Heart left ventricle (tissue), 16 donors: Measurements from ENCODE around the gene SNTA1. TPM values are rescaled to one million over a fixed set of nuclear protein-coding genes. Genes with fewer than 3 reads are reported as not detected.

Experiments used
- ATAC-seq, 4 donors: fragments of 200-7000 bp; cut with Tn5 transposase; one replicate each; pipeline ENCODE4 v1.9.1; 2020 to 2022; ENCODE audit warnings: moderate library complexity in 4 of 4, mild to moderate bottlenecking in 3 of 4, moderate number of reproducible peaks in 1 of 4
- DNase-seq, 5 donors: peaks; one replicate each; pipeline ENCODE4 v3.0.0-alpha.2; 2020
- H3K27ac ChIP-seq, 12 donors: fragments of 200-600 bp; sonication (generic) in 4 of 12; one replicate each; pipeline versions ENCODE4 v1.5.0 to v1.8.0; 2016 to 2022; ENCODE audit warnings: mild to moderate bottlenecking in 2 of 12
- H3K27me3 ChIP-seq, 9 donors: fragments of 200-600 bp; sonication (generic) in 2 of 9; one replicate each; pipeline versions ENCODE4 v1.5.1 to v1.8.0; 2016 to 2022; ENCODE audit warnings: mild to moderate bottlenecking in 3 of 9
- H3K36me3 ChIP-seq, 9 donors: fragments of 200-600 bp; sonication (generic) in 2 of 9; one replicate each; pipeline versions ENCODE4 v1.5.0 to v1.8.0; 2018 to 2022; ENCODE audit warnings: mild to moderate bottlenecking in 2 of 9
- H3K4me1 ChIP-seq, 12 donors: fragments of 200-600 bp; sonication (generic) in 4 of 12; one replicate each; pipeline versions ENCODE4 v1.5.0 to v1.8.0; 2016 to 2022; ENCODE audit warnings: mild to moderate bottlenecking in 3 of 12
- H3K4me3 ChIP-seq, 12 donors: fragments of 200-600 bp; sonication (generic) in 4 of 12; one replicate each; pipeline versions ENCODE4 v1.5.0 to v1.8.0; 2017 to 2022; ENCODE audit warnings: mild to moderate bottlenecking in 9 of 12, moderate library complexity in 4 of 12
- H3K9me3 ChIP-seq, 12 donors: fragments of 200-600 bp; sonication (generic) in 4 of 12; one replicate each; pipeline versions ENCODE4 v1.5.0 to v1.8.0; 2016 to 2022; ENCODE audit warnings: mild to moderate bottlenecking in 1 of 12
- POLR2A ChIP-seq, 2 donors: fragments of 450-650 bp; IDR thresholded peaks; one replicate each; pipeline ENCODE4 v1.6.1; 2017; ENCODE audit warnings: antibody characterized with exemption in 2 of 2, mild to moderate bottlenecking in 2 of 2, moderate library complexity in 2 of 2
- WGBS, 4 donors: extraction: QIAGEN DNeasy Blood & Tissue Kit in 2 of 4; methylation state at CpG; one replicate each; pipeline versions ENCODE4 v1.1.5 to v1.1.7; 2013 to 2018; 5-methylcytosine and 5-hydroxymethylcytosine counted together
- intact Hi-C, 10 donors: fragments of 100-400 bp; cut with DNase I; formaldehyde crosslinking; loops; one replicate each; pipeline versions ENCODE4 v1.11.1 to v1.14.2; 2022
- polyA plus RNA-seq, 2 donors: library from polyadenylated mRNA; stranded (reverse); fragments of 200-250 nt; gene quantifications; one replicate each; pipeline ENCODE4 v1.2.3, GENCODE V29; 2013
- total RNA-seq, 9 donors: library from RNA; depleted of rRNA in 2 of 9; stranded (reverse); fragments of >200 nt in 2 of 9; fragmentation: NEBNext Ultra II Directional in 3 of 9; extraction: Animal tissue kit (Norgen Biotek cat#: 25700) in 3 of 9; gene quantifications; one replicate each; pipeline versions ENCODE4 v1.1.0 to v1.2.4, GENCODE V29; 2016 to 2023
- TF ChIP-seq, protein P1 (sequence below), 12 donors: fragments of 200-600 bp; sonication (generic) in 4 of 12; IDR thresholded peaks; one replicate each; pipeline versions ENCODE4 v1.5.0 to v1.8.0; 2018 to 2022; ENCODE audit warnings: antibody characterized with exemption in 12 of 12, mild to moderate bottlenecking in 5 of 12
- donor health status: ischemic (EF 13 %, LVEDD 7.1; RV severe dilation, severe dysfunction).
- donor health status: healthy with polysubstance abuse.
- donor health status: DM: no; HTN: yes; CAD: no.
- donor health status: DM: no; HTN: no; CAD: no.
- donor health status: ischemic (EF 25% LVEDD 6.9; RV normal size, moderate dysfunction).
- donor health status: ischemic (EF 25% LVEDD 5.7; RV mildly dilated, moderate dysfunction).
- donor health status: healthy.
- donor health status: DM: yes; HTN: yes; CAD: no.
- donor health status: ischemic (EF 35%, LVEDD 5.7; RV mildly dilated, moderate dysfunction).
- donor health status: nonischemic (EF 11% LVEDD 7.7; RV severe dilation, severe dysfunction).
- donor health status: DM: yes; HTN: yes; CAD: no.
- donor health status: PGD.
- donor health status: ischemic (EF 29% LVEDD 5.4; RV normal size, mild dysfunction).
- donor health status: nonischemic (EF 23%, LVEDD 6.1; RV moderate dilation, normal function).

Gene SNTA1
- total and polyA plus RNA-seq, 11 donors, result 91.0 to 318 (median 166) TPM

DNA sequence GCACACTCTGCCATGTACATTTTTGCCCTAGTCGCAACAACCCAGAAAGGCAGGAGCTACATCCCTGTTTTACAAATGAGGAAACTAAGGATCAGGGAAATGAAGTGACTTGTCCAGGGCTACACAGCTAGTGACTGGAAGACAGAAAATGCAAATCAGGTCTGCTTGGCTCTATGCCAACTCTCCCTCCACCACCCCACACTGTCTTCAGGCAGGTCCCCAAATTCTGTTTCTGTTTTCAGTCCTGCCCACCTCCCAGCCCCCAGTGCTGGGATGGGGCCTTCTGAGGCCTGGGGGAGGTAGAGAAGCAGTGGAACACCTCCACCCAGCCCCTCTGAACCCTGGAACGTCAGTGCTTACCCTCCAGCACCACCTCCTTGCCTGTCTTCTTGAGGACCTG is 5.1 kb downstream of the SNTA1 start:
- TF ChIP-seq, protein P1, sequence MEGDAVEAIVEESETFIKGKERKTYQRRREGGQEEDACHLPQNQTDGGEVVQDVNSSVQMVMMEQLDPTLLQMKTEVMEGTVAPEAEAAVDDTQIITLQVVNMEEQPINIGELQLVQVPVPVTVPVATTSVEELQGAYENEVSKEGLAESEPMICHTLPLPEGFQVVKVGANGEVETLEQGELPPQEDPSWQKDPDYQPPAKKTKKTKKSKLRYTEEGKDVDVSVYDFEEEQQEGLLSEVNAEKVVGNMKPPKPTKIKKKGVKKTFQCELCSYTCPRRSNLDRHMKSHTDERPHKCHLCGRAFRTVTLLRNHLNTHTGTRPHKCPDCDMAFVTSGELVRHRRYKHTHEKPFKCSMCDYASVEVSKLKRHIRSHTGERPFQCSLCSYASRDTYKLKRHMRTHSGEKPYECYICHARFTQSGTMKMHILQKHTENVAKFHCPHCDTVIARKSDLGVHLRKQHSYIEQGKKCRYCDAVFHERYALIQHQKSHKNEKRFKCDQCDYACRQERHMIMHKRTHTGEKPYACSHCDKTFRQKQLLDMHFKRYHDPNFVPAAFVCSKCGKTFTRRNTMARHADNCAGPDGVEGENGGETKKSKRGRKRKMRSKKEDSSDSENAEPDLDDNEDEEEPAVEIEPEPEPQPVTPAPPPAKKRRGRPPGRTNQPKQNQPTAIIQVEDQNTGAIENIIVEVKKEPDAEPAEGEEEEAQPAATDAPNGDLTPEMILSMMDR (IDR thresholded peaks at IDR 0.05), result no peak
- no peak for TF ChIP-seq POLR2A (IDR thresholded peaks at IDR 0.05)
- ATAC-seq (no peak), DNase-seq (no peak)
- Histone ChIP-seq H3K27ac (peak overlapping the region in 11 of 12 donors; percentile 0 to 92 (median 74)), H3K9me3 (no peaks in the 10 kb centered on the region), H3K4me3 (no peak overlapping the region), H3K27me3 (no peaks in the 10 kb centered on the region), H3K4me1 (peaks cover 2 to 82% (median 31%) of the 10 kb centered on the region in 12 donors), H3K36me3 (peaks cover 0 to 34% (median 6%) of the 10 kb centered on the region in 9 donors)
- WGBS, 4 donors, result 48 to 81% (median 64%) methylated on average over 2 of the region's 2 CpGs
- intact Hi-C loops, result no loop called here

DNA sequence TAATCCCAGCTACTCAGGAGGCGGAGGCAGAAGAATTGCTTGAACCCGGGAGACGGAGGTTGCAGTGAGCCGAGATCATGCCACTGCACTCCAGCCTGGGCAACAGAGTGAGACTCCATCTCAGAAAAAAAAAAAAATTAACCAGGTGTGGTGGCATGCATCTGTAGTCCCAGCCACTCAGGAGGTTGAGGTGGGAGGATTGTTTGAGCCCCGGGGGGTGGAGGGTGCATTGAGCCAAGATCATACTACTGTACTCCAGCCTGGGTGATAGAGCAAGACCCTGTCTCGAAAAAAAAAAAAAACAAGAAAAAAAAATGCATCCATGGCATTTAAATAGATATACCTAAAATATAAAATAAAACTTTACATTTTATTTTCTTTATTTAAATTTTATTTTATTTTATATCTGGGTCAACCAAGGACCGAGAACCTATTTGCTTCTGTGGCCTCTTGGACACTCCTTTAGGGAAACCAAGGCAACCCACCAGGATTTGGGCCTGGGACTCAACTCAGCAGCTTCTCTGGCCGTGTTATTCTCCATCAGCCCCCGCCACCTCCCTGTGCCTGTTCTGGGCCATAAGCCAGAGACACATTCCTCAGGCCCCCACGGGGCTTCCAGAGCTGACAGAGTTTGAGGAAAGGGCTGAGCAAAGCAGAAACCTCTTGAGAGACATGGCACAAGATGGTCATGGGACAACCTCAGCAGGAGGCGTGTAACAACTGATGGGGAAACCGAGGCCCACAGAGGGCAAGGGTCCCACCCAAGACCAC is 6.2 kb downstream of the SNTA1 start:
- Histone ChIP-seq H3K36me3 (peaks cover 0 to 34% (median 6%) of the 10 kb centered on the region in 9 donors), H3K27ac (peak overlapping the region; percentile 0 to 92 (median 72)), H3K4me3 (no peak overlapping the region), H3K27me3 (no peaks in the 10 kb centered on the region), H3K9me3 (no peaks in the 10 kb centered on the region), H3K4me1 (peaks cover 2 to 88% (median 34%) of the 10 kb centered on the region in 12 donors)
- ATAC-seq (peak; percentile 31 to 67 (median 52)), DNase-seq (peak; percentile 73 to 81 (median 77))
- intact Hi-C loops, result no loop called here
- TF ChIP-seq, protein P1 (IDR thresholded peaks at IDR 0.05), result no peak
- no peak for TF ChIP-seq POLR2A (IDR thresholded peaks at IDR 0.05)
- WGBS, 4 donors, result 41 to 47% (median 43%) methylated on average over 12 of the region's 12 CpGs

DNA sequence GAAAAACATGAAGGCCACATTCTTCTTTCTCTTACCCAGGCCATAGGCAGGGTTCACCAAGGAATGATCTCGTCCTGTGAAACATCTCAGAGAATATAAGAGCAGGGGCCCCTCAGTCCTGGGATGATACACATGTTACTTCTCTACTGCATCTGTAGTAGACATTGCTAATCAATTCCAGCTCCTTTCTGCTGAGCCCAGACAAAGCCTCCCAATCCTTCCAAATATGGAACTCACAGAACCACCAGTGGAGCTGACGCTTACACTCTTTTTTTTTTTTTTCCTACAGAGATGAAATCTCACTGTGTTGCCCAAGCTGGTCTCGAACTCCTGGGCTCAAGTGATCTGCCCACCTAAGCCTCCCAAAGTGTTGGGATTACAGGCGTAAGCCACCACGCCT is 9.1 kb downstream of the SNTA1 start:
- Histone ChIP-seq H3K27ac (peak overlapping the region; percentile 70 to 92 (median 83)), H3K27me3 (no peaks in the 10 kb centered on the region), H3K4me3 (no peak overlapping the region), H3K9me3 (no peaks in the 10 kb centered on the region), H3K36me3 (peaks cover 0 to 34% (median 6%) of the 10 kb centered on the region in 9 donors), H3K4me1 (peaks cover 2 to 78% (median 32%) of the 10 kb centered on the region in 12 donors)
- intact Hi-C loops, result no loop called here
- WGBS, 4 donors, result 79 to 91% (median 86%) methylated on average over 5 of the region's 5 CpGs
- TF ChIP-seq, protein P1 (IDR thresholded peaks at IDR 0.05), result no peak
- no peak for TF ChIP-seq POLR2A (IDR thresholded peaks at IDR 0.05)
- DNase-seq, result no peak
- no peak for ATAC-seq

DNA sequence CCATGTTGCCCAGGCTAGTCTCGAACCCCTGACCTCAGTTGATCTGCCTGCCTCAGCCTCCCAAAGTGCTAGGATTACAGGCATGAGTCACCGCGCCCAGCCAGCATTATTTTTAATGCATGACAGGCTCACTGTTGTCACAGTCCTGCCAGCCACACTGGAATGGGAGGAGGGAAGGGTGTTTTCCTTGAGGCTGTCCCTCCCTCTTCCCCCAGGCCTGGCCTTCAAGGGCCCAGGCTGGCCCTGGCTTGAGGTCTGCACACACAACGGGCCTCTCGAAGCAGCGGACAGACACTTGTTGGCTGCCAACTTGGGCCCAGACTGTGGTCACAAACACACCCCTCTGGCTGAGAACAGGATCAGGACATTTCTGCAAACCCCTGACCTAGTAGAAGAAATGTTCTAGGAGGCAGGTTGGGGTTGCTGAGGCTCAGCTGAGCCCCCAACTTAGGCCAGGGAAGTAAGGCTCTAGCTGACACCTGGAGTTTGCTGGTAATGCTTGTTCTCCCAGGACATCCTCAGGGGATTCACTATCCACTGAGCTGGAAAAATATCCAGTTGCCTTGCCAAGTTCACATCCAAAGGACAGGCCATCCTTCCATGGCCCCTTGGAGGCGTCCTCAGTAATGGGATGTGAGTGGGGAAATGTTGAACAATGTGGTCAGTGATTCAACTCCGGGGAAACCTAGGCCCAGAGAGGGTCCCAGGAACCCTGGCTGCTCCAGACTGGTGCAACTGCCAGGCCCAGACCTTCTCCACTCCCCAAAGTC is 9.9 kb downstream of the SNTA1 start:
- ATAC-seq (peak; percentile 79 to 94 (median 92)), DNase-seq (peak; percentile 74 to 90 (median 78))
- Histone ChIP-seq H3K36me3 (peaks cover 0 to 29% (median 6%) of the 10 kb centered on the region in 9 donors), H3K4me3 (no peak overlapping the region), H3K9me3 (no peaks in the 10 kb centered on the region), H3K27me3 (no peaks in the 10 kb centered on the region), H3K4me1 (peaks cover 0 to 70% (median 30%) of the 10 kb centered on the region in 12 donors), H3K27ac (peak overlapping the region; percentile 70 to 92 (median 83))
- no peak for TF ChIP-seq POLR2A (IDR thresholded peaks at IDR 0.05)
- TF ChIP-seq, protein P1 (IDR thresholded peaks at IDR 0.05), result no peak
- intact Hi-C loops, result no loop called here
- WGBS, 4 donors, result 33 to 49% (median 47%) methylated on average over 4 to 8 of the region's 8 CpGs
